Stimulated activated naive CD8-positive, alpha-beta T cell treated with anti-CD3 and anti-CD28 coated beads, Interleukin-15, Interleukin-2, amounts not matched to agents 100 ng/mL and 50 ng/mL, for 24 hours (primary cell): ENCODE data around the gene CCDC40.

Source experiments
- H3K27ac Mint-ChIP-seq: one replicate; pipeline ENCODE4 v1.8.0; 2021; ENCODE audit warnings: mild to moderate bottlenecking, mixed read lengths
- H3K27me3 Mint-ChIP-seq: one replicate; pipeline ENCODE4 v1.8.0; 2021; ENCODE audit warnings: mixed read lengths
- H3K36me3 Mint-ChIP-seq: one replicate; pipeline ENCODE4 v1.8.0; 2021; ENCODE audit warnings: low read depth, mixed read lengths
- H3K4me1 Mint-ChIP-seq: one replicate; pipeline ENCODE4 v1.8.0; 2021; ENCODE audit warnings: low read depth, mixed read lengths
- H3K4me3 Mint-ChIP-seq: one replicate; pipeline ENCODE4 v1.8.0; 2021; ENCODE audit warnings: mild to moderate bottlenecking, mixed read lengths
- H3K9me3 Mint-ChIP-seq: one replicate; pipeline ENCODE4 v1.8.0; 2021; ENCODE audit warnings: mixed read lengths

Gene CCDC40

DNA sequence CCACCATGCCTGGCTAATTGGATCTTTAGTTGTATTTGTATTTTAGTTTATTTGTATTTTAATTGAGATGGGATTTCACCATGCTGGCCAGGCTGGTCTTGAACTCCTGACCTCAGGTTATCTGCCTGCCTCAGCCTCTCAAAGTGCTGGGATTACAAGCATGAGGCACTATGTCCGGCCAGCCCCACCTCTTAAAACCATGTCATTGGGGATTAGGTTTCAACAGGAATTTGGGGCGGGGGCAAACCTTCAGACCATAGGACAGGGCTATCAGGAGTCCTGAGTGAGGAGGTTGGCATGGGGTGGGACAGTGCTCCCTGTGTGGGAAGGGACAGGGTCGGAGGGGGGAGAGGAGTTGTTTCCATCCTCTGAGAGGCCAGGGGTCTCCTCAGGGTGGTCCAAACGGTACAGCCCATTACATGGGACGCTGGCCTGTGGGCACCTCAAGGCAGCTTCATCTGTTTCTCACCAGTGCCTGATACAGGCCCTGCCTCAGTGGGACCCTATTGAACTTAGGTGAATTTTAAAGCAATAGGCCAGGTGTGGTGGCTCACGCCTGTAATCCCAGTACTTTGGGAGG lies 86.6 kb downstream of the CCDC40 start:
- Mint-ChIP-seq H3K27me3 (peaks cover 13% of the 10 kb centered on the region), H3K36me3 (no peaks in the 10 kb centered on the region), H3K4me1 (no peaks in the 10 kb centered on the region), H3K27ac (no peak overlapping the region), H3K9me3 (no peaks in the 10 kb centered on the region), H3K4me3 (no peak overlapping the region)

DNA sequence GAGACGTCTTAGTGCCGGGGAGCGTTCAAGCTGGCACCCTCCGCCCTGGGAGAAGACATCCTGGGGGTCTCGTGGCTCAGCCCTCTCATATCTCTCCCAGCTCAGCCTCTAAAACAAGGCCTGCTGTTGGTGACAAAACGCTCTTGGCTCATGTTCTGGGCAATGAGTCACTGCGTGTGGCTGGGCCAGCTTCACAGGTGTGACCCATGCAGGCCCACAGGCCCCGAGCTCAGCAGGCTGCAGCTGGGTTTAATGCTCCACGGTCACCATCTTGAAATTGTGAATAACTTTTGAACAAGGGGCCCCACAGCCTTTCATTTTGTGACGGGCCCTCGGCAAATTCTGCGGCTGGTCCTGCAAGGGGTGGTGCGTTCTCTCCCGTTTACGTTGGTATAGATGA lies 87.3 kb downstream of the CCDC40 start:
- Mint-ChIP-seq H3K4me1 (no peaks in the 10 kb centered on the region), H3K27me3 (peaks cover 19% of the 10 kb centered on the region), H3K36me3 (no peaks in the 10 kb centered on the region), H3K4me3 (no peak overlapping the region), H3K9me3 (no peaks in the 10 kb centered on the region), H3K27ac (no peak overlapping the region)

GRCh38 chr17:80124351-80124981 lies 88.0 kb downstream of the CCDC40 start:
- no peak overlapping the region for H3K4me3 Mint-ChIP-seq
- no peaks in the 10 kb centered on the region for H3K36me3 Mint-ChIP-seq
- peaks cover 24% of the 10 kb centered on the region for H3K27me3 Mint-ChIP-seq
- no peaks in the 10 kb centered on the region for H3K9me3 Mint-ChIP-seq
- H3K4me1 Mint-ChIP-seq: no peaks in the 10 kb centered on the region
- no peak overlapping the region for H3K27ac Mint-ChIP-seq

GRCh38 chr17:80125656-80126448 lies 89.4 kb downstream of the CCDC40 start:
- H3K9me3 Mint-ChIP-seq: no peaks in the 10 kb centered on the region
- H3K27me3 Mint-ChIP-seq: peaks cover 27% of the 10 kb centered on the region
- H3K4me1 Mint-ChIP-seq: no peaks in the 10 kb centered on the region
- H3K36me3 Mint-ChIP-seq: no peaks in the 10 kb centered on the region
- no peak overlapping the region for H3K27ac Mint-ChIP-seq
- no peak overlapping the region for H3K4me3 Mint-ChIP-seq

DNA sequence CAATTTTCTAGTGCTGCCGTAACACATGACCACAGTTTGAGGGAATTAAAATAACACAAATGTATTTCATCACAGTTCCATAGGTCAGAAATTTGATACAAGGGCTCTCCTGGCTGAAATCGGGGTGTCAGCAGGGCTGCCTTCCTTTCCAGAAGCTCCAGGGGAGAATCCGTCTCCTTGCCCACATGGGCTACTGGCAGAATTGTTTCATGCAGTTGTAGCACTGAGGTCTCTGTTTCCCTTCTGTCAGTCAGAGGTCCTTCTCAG lies 89.9 kb downstream of the CCDC40 start:
- H3K9me3 Mint-ChIP-seq: no peaks in the 10 kb centered on the region
- H3K27ac Mint-ChIP-seq: no peak overlapping the region
- H3K4me3 Mint-ChIP-seq: no peak overlapping the region
- H3K27me3 Mint-ChIP-seq: peaks cover 27% of the 10 kb centered on the region
- no peaks in the 10 kb centered on the region for H3K36me3 Mint-ChIP-seq
- H3K4me1 Mint-ChIP-seq: no peaks in the 10 kb centered on the region

- peaks cover 17% of the 10 kb centered on the region for H3K36me3 Mint-ChIP-seq
- H3K4me1 Mint-ChIP-seq: no peaks in the 10 kb centered on the region
- H3K4me3 Mint-ChIP-seq: no peak overlapping the region
- H3K27ac Mint-ChIP-seq: no peak overlapping the region
- H3K27me3 Mint-ChIP-seq: peaks cover 27% of the 10 kb centered on the region
- no peaks in the 10 kb centered on the region for H3K9me3 Mint-ChIP-seq
These were observed 92.6 kb downstream of the CCDC40 start for GRCh38 chr17:80129006-80129565.

- Mint-ChIP-seq H3K9me3 (no peaks in the 10 kb centered on the region), H3K36me3 (peaks cover 34% of the 10 kb centered on the region), H3K4me1 (no peaks in the 10 kb centered on the region), H3K27ac (no peak overlapping the region), H3K4me3 (no peak overlapping the region), H3K27me3 (peaks cover 27% of the 10 kb centered on the region)
These were observed 94.5 kb downstream of the CCDC40 start for GRCh38 chr17:80130992-80131391.

GRCh38 chr17:80132906-80133625 lies 96.6 kb downstream of the CCDC40 start:
- Mint-ChIP-seq H3K9me3 (no peaks in the 10 kb centered on the region), H3K27ac (peak overlapping the region; percentile 29), H3K4me3 (no peak overlapping the region), H3K36me3 (peaks cover 54% of the 10 kb centered on the region), H3K27me3 (peaks cover 13% of the 10 kb centered on the region), H3K4me1 (no peaks in the 10 kb centered on the region)

GRCh38 chr17:80133626-80133970 lies 97.2 kb downstream of the CCDC40 start:
- Mint-ChIP-seq H3K4me1 (no peaks in the 10 kb centered on the region), H3K27ac (no peak overlapping the region), H3K36me3 (peaks cover 59% of the 10 kb centered on the region), H3K9me3 (no peaks in the 10 kb centered on the region), H3K4me3 (no peak overlapping the region), H3K27me3 (peaks cover 10% of the 10 kb centered on the region)

- H3K27me3 Mint-ChIP-seq: no peaks in the 10 kb centered on the region
- no peaks in the 10 kb centered on the region for H3K9me3 Mint-ChIP-seq
- H3K4me1 Mint-ChIP-seq: no peaks in the 10 kb centered on the region
- no peak overlapping the region for H3K27ac Mint-ChIP-seq
- H3K36me3 Mint-ChIP-seq: peaks cover 89% of the 10 kb centered on the region
- H3K4me3 Mint-ChIP-seq: no peak overlapping the region
These were observed 100.7 kb downstream of the CCDC40 start for GRCh38 chr17:80137131-80137530.

GRCh38 chr17:80138856-80139426 lies 102.5 kb downstream of the CCDC40 start:
- Mint-ChIP-seq H3K4me1 (peaks cover 5% of the 10 kb centered on the region), H3K9me3 (no peaks in the 10 kb centered on the region), H3K4me3 (no peak overlapping the region), H3K27ac (no peak overlapping the region), H3K27me3 (no peaks in the 10 kb centered on the region), H3K36me3 (peaks cover 89% of the 10 kb centered on the region)

DNA sequence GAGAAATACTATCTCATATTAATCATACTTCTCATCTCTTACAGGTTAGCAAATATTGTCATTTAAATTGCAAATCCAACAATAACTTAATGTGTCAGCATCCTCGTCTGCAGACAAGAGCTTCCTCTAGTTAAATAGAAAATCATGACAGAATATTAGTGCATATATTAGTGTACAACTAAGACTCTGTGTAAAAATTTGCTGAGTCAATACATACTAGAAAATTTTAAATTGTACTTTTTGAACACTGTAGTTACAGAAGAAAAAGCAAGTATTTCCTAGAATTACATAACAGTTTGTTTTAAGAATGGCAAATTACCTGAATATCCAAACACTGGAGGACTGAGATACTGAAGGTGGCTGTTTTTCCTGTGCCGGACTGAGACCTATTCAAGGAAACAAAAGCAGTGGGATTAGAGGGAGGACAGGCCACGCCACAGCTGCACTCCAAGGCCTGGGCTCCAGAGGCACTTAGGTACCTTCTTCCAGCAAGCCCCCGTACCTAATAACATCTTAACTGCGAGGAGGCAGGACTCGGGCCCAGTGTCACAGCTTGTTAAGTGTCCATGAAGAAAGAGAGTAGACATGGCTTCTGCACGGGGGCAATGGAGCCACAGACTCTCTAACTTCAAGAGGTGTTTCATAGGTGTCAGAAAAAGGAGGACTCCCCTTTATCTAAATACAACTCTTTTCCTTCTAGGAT lies 105.2 kb downstream of the CCDC40 start:
- Mint-ChIP-seq H3K27me3 (no peaks in the 10 kb centered on the region), H3K27ac (no peak overlapping the region), H3K4me3 (no peak overlapping the region), H3K9me3 (no peaks in the 10 kb centered on the region), H3K36me3 (peaks cover 89% of the 10 kb centered on the region), H3K4me1 (peaks cover 28% of the 10 kb centered on the region)

GRCh38 chr17:80142929-80143328 lies 106.5 kb downstream of the CCDC40 start:
- no peak overlapping the region for H3K4me3 Mint-ChIP-seq
- no peaks in the 10 kb centered on the region for H3K27me3 Mint-ChIP-seq
- H3K4me1 Mint-ChIP-seq: peaks cover 35% of the 10 kb centered on the region
- H3K36me3 Mint-ChIP-seq: peaks cover 76% of the 10 kb centered on the region
- no peak overlapping the region for H3K27ac Mint-ChIP-seq
- H3K9me3 Mint-ChIP-seq: no peaks in the 10 kb centered on the region
